Astrocyte of the spinal cord (primary cell): Measurements from ENCODE around the gene PPP1R13B.

Experiments used
- DNase-seq: peaks from one replicate; pipeline ENCODE4 v3.0.0; 2011; ENCODE audit warnings: low read depth, low spot score
- H3K4me3 ChIP-seq: 2 replicates; pipeline ENCODE4 v1.5.1; 2011; ENCODE audit warnings: low read depth, mild to moderate bottlenecking, low read length, moderate library complexity
- in situ Hi-C: cut with HindIII; loops from 2 replicates; pipeline ENCODE4 v1.10.0; 2017; ENCODE audit warnings: low sequenced_read_pairs
- TF ChIP-seq, protein P1 (sequence below): IDR thresholded peaks from 2 replicates; pipeline ENCODE4 v1.5.1; 2012; ENCODE audit warnings: low read depth, mild to moderate bottlenecking, low read length, inconsistent platforms

The PPP1R13B gene

DNA sequence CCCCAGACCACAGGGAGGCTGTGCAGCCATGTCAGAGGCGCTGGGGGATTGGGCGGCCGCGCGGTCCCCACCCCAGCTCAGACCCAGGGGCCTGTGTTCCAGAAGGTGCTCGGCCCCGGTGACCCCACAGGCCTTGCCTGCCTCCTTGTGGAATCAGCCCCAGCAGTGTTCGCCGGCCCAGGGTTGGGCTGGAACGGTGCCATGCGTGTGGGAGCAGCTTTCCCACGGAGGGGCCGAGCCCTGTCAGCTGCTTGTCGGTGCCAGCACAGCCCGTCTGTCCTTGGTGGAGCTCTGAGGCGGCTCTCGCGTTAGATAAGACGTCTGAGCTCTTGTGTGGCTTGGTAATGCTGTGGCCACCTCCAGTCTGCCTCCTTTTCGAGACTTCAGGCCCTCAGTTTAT is 123.3 kb downstream of the PPP1R13B start:
- in situ Hi-C loops, result no loop called here
- DNase-seq, result peak; percentile 43
- no peak overlapping the region for H3K4me3 ChIP-seq
- TF ChIP-seq, protein P1, sequence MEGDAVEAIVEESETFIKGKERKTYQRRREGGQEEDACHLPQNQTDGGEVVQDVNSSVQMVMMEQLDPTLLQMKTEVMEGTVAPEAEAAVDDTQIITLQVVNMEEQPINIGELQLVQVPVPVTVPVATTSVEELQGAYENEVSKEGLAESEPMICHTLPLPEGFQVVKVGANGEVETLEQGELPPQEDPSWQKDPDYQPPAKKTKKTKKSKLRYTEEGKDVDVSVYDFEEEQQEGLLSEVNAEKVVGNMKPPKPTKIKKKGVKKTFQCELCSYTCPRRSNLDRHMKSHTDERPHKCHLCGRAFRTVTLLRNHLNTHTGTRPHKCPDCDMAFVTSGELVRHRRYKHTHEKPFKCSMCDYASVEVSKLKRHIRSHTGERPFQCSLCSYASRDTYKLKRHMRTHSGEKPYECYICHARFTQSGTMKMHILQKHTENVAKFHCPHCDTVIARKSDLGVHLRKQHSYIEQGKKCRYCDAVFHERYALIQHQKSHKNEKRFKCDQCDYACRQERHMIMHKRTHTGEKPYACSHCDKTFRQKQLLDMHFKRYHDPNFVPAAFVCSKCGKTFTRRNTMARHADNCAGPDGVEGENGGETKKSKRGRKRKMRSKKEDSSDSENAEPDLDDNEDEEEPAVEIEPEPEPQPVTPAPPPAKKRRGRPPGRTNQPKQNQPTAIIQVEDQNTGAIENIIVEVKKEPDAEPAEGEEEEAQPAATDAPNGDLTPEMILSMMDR, result peak; percentile 9

DNA sequence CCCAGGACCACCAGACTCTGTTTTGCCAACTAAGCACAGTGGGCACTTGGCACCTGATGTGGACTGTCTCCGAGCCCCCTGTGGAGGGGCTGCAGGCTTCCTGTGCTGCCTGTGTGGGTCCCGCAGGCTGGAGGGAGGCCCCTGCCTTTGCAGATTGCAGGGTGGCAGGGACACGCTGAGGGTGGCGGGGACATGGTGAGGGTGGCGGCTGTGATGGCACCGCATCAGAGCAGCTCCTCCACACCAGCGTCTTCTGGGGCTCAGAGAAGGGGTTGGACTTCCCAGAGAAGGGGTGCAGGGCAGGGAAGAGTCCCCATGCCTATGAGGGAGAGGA is 123.7 kb downstream of the PPP1R13B start:
- H3K4me3 ChIP-seq, result no peak overlapping the region
- TF ChIP-seq, protein P1, result no peak
- no peak for DNase-seq
- in situ Hi-C loops, result no loop called here

DNA sequence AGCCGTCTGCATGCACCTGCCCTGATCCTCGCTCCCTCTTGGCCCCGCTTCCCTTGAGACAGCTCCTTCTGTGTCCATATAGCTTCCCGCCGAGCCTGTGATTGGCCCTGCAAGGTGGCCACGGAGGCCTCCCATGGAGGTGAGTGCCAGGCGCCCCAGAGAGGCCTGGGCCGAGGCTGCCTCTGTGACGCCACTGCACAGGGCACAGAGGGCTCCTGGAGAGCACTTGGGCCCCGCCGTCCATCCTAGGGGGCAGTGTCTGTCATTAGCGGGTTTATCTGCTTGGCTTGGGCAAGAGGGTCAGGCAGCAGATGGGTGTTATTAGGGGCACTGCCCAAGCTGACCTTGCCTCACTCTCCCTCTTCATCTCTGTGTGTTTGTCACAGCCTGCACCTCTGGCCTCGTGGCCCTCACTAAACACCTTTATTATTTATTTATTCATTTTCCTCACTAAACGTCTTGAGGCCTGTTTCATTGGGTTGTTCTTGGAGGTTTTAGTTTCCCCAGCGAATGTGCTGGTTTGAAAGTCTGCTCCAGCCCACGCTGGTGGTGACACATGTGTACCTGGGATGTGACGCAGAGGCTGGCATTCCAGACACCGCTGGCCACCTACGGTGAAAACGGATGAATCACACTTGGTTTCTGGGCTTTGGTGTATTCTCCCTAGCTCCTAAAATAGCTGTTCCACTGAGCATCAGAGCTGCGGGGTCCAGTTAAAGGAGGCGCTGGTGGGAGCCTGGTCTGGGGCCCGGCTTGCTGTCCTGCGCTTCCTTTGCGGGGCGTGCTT is 125.8 kb downstream of the PPP1R13B start:
- no peak overlapping the region for H3K4me3 ChIP-seq
- in situ Hi-C loops, result no loop called here
- TF ChIP-seq, protein P1, result peak; percentile 2
- peak; percentile 91 for DNase-seq

DNA sequence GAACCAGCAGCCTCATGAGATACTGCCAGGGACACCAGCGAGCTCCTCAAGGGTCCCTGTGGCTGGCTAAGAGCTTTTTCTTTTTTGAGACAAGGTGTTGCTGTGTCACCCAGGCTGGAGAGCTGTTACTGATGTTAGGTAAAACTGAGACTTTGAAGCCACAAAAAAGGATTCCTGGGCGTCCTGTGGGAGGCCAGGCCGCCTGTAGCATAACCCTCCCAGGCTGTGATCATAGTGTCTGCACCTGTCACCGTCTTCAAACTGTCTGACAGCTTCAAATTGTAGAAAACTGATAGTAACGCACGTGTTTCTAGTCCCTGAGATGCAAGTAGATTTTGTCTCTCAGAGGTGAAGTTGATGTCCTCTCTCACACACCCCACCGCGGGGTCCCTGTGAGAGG is 127.6 kb downstream of the PPP1R13B start:
- H3K4me3 ChIP-seq, result no peak overlapping the region
- TF ChIP-seq, protein P1, result no peak
- DNase-seq, result no peak
- in situ Hi-C loops, result no loop called here

DNA sequence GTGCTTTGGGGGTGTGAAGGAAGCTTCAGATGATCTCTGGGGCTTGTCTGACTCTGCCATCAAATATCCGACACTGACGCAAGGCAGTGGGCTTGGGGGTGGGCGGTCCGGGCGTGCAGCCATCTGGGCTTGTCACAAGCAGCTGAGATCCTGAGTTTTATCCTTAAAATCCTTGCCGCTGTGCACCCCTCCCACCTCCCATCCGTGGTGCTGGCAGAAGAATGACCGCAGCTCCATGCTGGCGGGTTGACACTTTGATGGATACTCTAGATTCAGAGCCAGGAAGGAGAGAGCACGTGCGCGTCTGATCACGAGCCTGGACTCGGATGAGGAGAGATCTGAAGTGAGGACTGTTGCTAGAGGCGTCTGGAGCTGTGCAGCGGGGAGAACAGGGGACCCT is 128.8 kb downstream of the PPP1R13B start:
- TF ChIP-seq, protein P1, result no peak
- DNase-seq, result peak; percentile 65
- in situ Hi-C loops, result no loop called here
- no peak overlapping the region for H3K4me3 ChIP-seq

DNA sequence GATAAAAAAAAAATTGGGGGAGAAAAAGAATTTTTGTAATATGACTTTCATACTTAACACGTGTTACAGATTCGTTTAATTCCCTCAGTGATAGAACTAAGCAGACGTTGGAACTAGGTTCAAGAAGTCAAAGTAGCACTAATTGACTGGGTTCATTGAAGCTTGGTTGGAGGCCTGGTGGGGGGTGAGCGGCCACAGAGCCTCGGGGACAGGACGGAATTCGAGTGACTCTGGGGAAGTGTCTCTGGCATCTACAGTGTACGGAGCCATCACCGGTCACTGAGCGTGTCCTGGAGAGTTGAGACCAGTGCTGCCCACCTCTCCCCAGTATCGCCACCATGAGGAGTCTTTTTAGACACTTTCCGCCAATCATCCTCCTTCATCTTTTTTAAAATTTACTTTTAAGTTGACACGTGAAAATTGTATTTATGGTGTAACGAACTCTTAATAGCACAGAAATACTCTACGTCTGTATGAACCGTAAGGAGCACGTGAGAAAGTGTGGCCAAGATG is 130.4 kb downstream of the PPP1R13B start:
- in situ Hi-C loops, result no loop called here
- peak overlapping the region; percentile 58 for H3K4me3 ChIP-seq
- no peak for DNase-seq
- TF ChIP-seq, protein P1, result no peak
